Retina (tissue), 1 donor: ENCODE results near the gene CDO1.

ENCODE experiments used
- DNase-seq: peaks from one replicate; pipeline ENCODE4 v3.0.0-alpha.2; 2016

The CDO1 gene

GRCh38 chr5:115785381-115786065 lies 30.9 kb downstream of the CDO1 start:
- DNase-seq: peak; percentile 19

DNA sequence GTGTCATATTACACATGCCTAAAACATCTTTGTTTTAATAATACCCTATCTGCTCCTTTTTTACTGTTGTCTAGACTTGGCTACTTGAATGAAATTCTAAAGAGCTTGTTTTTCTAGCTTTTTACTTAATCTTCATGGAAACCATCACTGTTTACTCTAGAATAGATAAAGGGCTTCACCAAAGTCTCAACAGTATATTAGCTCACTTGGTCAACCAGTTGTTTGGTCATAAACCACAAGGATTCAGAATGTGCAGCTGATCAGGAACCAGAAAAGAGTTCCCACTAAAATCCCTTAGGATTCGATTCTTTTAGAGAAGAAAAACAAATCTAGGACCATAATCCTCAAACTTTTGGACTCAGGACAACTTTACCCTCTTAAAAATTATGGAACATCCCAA lies 38.0 kb downstream of the CDO1 start:
- DNase-seq: no peak

DNA sequence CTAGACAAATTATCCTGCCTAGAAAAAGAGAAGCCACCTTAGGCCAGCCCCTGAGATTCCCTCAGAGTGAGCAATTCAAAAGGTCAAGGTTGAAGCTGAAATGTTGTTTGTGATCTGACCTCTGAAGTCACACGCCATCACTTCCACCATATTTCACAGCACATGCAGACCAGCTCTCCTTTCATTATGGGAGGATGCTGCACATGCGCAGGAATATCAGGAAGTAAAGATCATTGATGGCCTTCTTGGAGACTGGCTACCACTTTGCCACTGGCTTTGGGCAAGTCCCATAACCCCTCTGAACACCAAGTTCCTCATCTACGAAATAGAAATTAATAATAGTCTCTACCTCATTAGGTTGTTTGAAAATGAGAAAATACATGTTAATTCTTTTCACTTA lies 39.5 kb downstream of the CDO1 start:
- no peak for DNase-seq

- DNase-seq: no peak
Observed at GRCh38 chr5:115775999-115776398, 40.5 kb downstream of the CDO1 start.

GRCh38 chr5:115774684-115775083 lies 41.8 kb downstream of the CDO1 start:
- no peak for DNase-seq

GRCh38 chr5:115772731-115773475 lies 43.6 kb downstream of the CDO1 start:
- no peak for DNase-seq

DNA sequence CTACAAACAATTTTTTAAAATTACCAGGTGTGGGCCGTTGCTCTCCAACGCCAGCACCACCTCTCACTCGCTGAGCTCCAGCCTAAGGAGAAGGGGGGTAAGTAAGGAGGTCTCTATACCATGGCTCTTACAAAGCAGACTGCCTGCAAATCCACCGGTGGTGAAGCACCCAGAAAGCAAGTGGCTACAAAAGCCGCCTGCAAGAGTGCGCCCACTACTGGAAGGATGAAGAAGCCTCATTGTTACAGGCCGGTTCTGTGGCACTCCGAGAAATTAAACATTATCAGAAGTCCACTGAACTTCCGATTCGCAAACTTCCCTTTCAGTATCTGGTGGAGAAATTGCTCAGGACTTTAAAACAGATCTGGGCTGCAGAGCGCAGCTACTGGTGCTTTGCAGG lies 46.0 kb downstream of the CDO1 start:
- no peak for DNase-seq

DNA sequence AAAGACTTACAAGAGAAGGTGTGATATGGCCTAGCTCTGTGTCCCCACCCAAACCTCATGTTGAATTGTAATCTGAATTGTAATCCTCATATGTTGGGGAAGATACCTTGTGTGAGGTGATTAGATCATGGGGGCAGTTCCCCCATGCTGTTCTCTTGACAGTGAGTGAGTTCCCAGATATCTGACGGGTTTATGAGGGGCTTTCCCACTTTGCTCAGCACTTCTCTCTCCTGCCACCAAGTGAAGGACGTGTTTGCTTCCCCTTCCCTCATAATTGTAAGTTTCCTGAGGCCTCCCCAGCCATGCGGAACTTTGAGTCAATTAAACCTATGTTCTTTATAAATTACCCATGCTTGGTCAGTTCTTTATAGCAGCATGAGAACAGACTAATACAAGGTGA lies 49.0 kb downstream of the CDO1 start:
- no peak for DNase-seq

DNA sequence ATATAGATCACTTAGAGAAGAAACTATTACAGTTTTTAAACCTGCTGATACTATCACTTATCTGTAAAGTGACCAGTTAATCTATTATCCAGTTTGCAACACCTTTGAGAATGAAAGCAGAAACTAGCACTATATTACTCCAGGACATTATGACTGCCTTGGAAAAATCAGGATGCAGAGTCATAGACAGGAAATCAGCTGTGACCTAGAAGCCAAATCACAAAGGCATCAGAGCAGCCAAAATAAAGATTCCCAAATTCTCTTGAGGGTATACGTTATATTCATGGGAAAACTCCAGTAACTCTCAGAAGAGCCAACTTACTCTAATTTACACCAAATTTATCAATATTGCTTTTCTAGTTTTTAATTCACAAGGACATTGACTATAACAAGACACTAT lies 49.9 kb downstream of the CDO1 start:
- no peak for DNase-seq

DNA sequence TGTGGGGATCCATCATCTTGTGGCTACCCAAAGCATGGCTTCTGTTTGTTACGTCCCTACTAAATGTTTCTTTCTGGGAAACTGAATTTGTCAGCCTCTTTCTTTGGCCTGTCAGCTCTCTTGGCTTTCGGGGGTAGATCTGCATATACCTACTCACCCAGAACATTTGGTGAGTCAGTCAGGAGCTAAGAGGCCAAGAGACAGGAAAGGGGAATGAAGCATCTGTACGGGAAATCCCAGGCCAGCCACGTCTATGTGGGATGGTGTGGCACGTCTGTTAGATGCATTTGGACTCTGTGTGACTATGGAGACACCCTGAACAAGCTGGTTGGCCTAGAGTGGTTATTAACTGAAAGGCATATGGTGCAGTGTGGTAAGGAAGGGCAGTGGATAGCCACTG lies 58.1 kb downstream of the CDO1 start:
- no peak for DNase-seq

GRCh38 chr5:115755675-115756074 lies 60.8 kb downstream of the CDO1 start:
- DNase-seq: no peak
